OCI-LY7 (cell line): ENCODE data around the gene MARCHF4. TPM values are rescaled to one million over a fixed set of nuclear protein-coding genes. Genes with fewer than 3 reads are reported as not detected.

Source experiments
- BruUV-seq: library from RNA; stranded (reverse); fragments of 400-500 nt; replicated peaks from 2 replicates; lab custom pipeline; 2021; lab: Mats Ljungman, UMichigan
- CTCF ChIA-PET: fragments of 300-600 bp; sonication (Branson Sonifier 250); formaldehyde crosslinking; loops from one replicate; lab custom pipeline; 2022; ENCODE audit warnings: antibody characterized with exemption; ENCODE audit not compliant: unreplicated experiment; lab: Charles Lee
- POLR2A ChIA-PET: fragments of 300-600 bp; sonication (Branson Sonifier 250); formaldehyde crosslinking; loops from one replicate; lab custom pipeline; 2022; ENCODE audit warnings: antibody characterized with exemption; lab: Charles Lee
- DNase-seq: peaks from one replicate; pipeline ENCODE4 v3.0.0-alpha.2; 2015; ENCODE audit warnings: low spot score
- H2AFZ ChIP-seq: fragments of 200-600 bp; sonication (generic), shearing (Covaris generic); 2 replicates; pipeline ENCODE4 v1.6.1; 2014; ENCODE audit warnings: mild to moderate bottlenecking, antibody characterized with exemption, low read length, moderate library complexity
- H3K27ac ChIP-seq: fragments of 200-600 bp; sonication (generic); 2 replicates; pipeline ENCODE4 v1.5.1; 2014; ENCODE audit warnings: mixed run types, low read depth, mild to moderate bottlenecking, moderate library complexity, low read length, inconsistent platforms; ENCODE audit not compliant: poor library complexity, severe bottlenecking
- H3K36me3 ChIP-seq: fragments of 200-600 bp; sonication (generic); 2 replicates; pipeline ENCODE4 v1.6.1; 2014; ENCODE audit warnings: mild to moderate bottlenecking, antibody characterized with exemption, low read length, moderate library complexity, mixed read lengths; ENCODE audit not compliant: insufficient read depth
- H3K4me1 ChIP-seq: fragments of 200-600 bp; sonication (generic); 2 replicates; pipeline ENCODE4 v1.5.1; 2014; ENCODE audit warnings: mild to moderate bottlenecking, low read length; ENCODE audit not compliant: insufficient read depth, poor library complexity, severe bottlenecking
- H3K4me2 ChIP-seq: fragments of 200-600 bp; sonication (generic); 2 replicates; pipeline ENCODE4 v1.6.1; 2014; ENCODE audit warnings: mild to moderate bottlenecking, low read length
- H3K4me3 ChIP-seq: fragments of 200-600 bp; sonication (generic); 2 replicates; pipeline ENCODE4 v1.5.1; 2014; ENCODE audit warnings: mild to moderate bottlenecking, low read depth, low read length; ENCODE audit not compliant: poor library complexity, severe bottlenecking
- H3K79me2 ChIP-seq: fragments of 200-600 bp; sonication (generic); 2 replicates; pipeline ENCODE4 v1.6.1; 2016; ENCODE audit warnings: low read depth, mild to moderate bottlenecking, low read length, moderate library complexity, mixed read lengths; ENCODE audit not compliant: insufficient read depth
- H3K9me2 ChIP-seq: fragments of 200-600 bp; sonication (generic); 2 replicates; pipeline ENCODE4 v1.6.1; 2016; ENCODE audit warnings: mild to moderate bottlenecking, low read length, mixed read lengths; ENCODE audit not compliant: insufficient read depth
- H3K9me3 ChIP-seq: fragments of 200-600 bp; sonication (generic); 2 replicates; pipeline ENCODE4 v1.6.1; 2014; ENCODE audit warnings: mild to moderate bottlenecking, mixed run types, low read length, mixed read lengths
- H4K20me1 ChIP-seq: fragments of 200-600 bp; sonication (generic); 2 replicates; pipeline ENCODE4 v1.6.1; 2014; ENCODE audit warnings: mild to moderate bottlenecking, antibody characterized with exemption, low read length, moderate library complexity, mixed read lengths; ENCODE audit not compliant: insufficient read depth
- CTCF ChIP-seq: fragments of 200-600 bp; sonication (generic); conservative IDR thresholded peaks from 2 replicates; pipeline ENCODE4 v1.5.1; 2014; ENCODE audit warnings: mild to moderate bottlenecking, antibody characterized with exemption, low read length, moderate library complexity, mixed read lengths
- EZH2phosphoT487 ChIP-seq: fragments of 200-600 bp; sonication (generic); IDR thresholded peaks from 2 replicates; pipeline ENCODE4 v1.6.1; 2018; ENCODE audit warnings: low read depth, borderline replicate concordance, mild to moderate bottlenecking, mixed run types, antibody characterized with exemption, low read length, moderate library complexity, mixed read lengths
- intact Hi-C: fragments of 100-400 bp; cut with micrococcal nuclease; formaldehyde crosslinking; loops from one replicate; pipeline ENCODE4 v1.10.0; 2022; ENCODE audit not compliant: unreplicated experiment
- total RNA-seq, 2 experiments: library from RNA; depleted of rRNA in 1 of 2; stranded (reverse); fragments of >200 nt in 1 of 2; shearing (Covaris generic) in 1 of 2; gene quantifications; 2 replicates each; pipeline ENCODE4 v1.2.3, GENCODE V29; 2014 to 2022

MARCHF4 gene
- total RNA-seq, 2 experiments from 2014 or later: not detected

GRCh38 chr2:216362730-216363129 is 9.6 kb downstream of the MARCHF4 start:
- no peaks in the 10 kb centered on the region for H4K20me1 ChIP-seq
- ChIA-PET CTCF (no interaction called here), POLR2A (no interaction called here)
- H3K4me2 ChIP-seq: no peak overlapping the region
- H3K4me1 ChIP-seq: no peaks in the 10 kb centered on the region
- no peak for TF ChIP-seq EZH2phosphoT487
- no peak for TF ChIP-seq CTCF
- H2AFZ ChIP-seq: no peak overlapping the region
- no TSS peak for BruUV-seq
- DNase-seq: no peak
- intact Hi-C loops: no loop called here
- no peak overlapping the region for H3K4me3 ChIP-seq
- no peak overlapping the region for H3K27ac ChIP-seq
- H3K9me2 ChIP-seq: no peaks in the 10 kb centered on the region
- no peaks in the 10 kb centered on the region for H3K79me2 ChIP-seq
- H3K9me3 ChIP-seq: no peaks in the 10 kb centered on the region
- no peaks in the 10 kb centered on the region for H3K36me3 ChIP-seq

- Histone ChIP-seq H3K4me3 (no peak overlapping the region), H3K79me2 (no peaks in the 10 kb centered on the region), H3K9me2 (no peaks in the 10 kb centered on the region), H2AFZ (no peak overlapping the region), H4K20me1 (no peaks in the 10 kb centered on the region), H3K27ac (no peak overlapping the region), H3K36me3 (no peaks in the 10 kb centered on the region), H3K4me2 (no peak overlapping the region), H3K9me3 (no peaks in the 10 kb centered on the region), H3K4me1 (no peaks in the 10 kb centered on the region)
- DNase-seq: no peak
- TF ChIP-seq EZH2phosphoT487 (no peak), CTCF (no peak)
- CTCF ChIA-PET: no interaction called here
- POLR2A ChIA-PET: no interaction called here
- intact Hi-C loops: no loop called here
- BruUV-seq: no TSS peak
These were observed 16.6 kb downstream of the MARCHF4 start for GRCh38 chr2:216355711-216356110.

- H4K20me1 ChIP-seq: no peaks in the 10 kb centered on the region
- no peaks in the 10 kb centered on the region for H3K79me2 ChIP-seq
- no peak for TF ChIP-seq CTCF
- no peak for TF ChIP-seq EZH2phosphoT487
- no peaks in the 10 kb centered on the region for H3K9me3 ChIP-seq
- no peak overlapping the region for H3K4me3 ChIP-seq
- H3K27ac ChIP-seq: no peak overlapping the region
- no peak for DNase-seq
- intact Hi-C loops: no loop called here
- no peak overlapping the region for H3K4me2 ChIP-seq
- H3K4me1 ChIP-seq: no peaks in the 10 kb centered on the region
- H3K9me2 ChIP-seq: no peaks in the 10 kb centered on the region
- H3K36me3 ChIP-seq: no peaks in the 10 kb centered on the region
- ChIA-PET POLR2A (no interaction called here), CTCF (no interaction called here)
- no peak overlapping the region for H2AFZ ChIP-seq
- BruUV-seq: no TSS peak
These were observed 18.0 kb downstream of the MARCHF4 start for GRCh38 chr2:216354306-216354705.
